Astrocyte (in vitro differentiated cells and primary cell): ENCODE results near the gene CACNA1D. TPM values are rescaled to one million over a fixed set of nuclear protein-coding genes. Genes with fewer than 3 reads are reported as not detected.

Experiments used
- DNase-seq: peaks from one replicate; pipeline ENCODE4 v3.0.0-alpha.2; 2010; ENCODE audit warnings: low read depth
- FAIRE-seq: peaks from 2 replicates; lab custom pipeline; 2011; peaks lifted over from hg19 to GRCh38; lab: Jason Lieb, UNC
- H2AFZ ChIP-seq: 2 replicates; pipeline ENCODE4 v1.6.0; 2012; ENCODE audit warnings: low read depth, low read length, inconsistent platforms
- H3K27ac ChIP-seq: 2 replicates; pipeline ENCODE4 v1.5.1; 2011; ENCODE audit warnings: low read depth, low read length, inconsistent platforms
- H3K27me3 ChIP-seq: 2 replicates; pipeline ENCODE4 v1.6.0; 2011; ENCODE audit warnings: low read length, inconsistent platforms; ENCODE audit not compliant: insufficient read depth
- H3K36me3 ChIP-seq: 2 replicates; pipeline ENCODE4 v1.5.1; 2011; ENCODE audit warnings: low read length, inconsistent platforms; ENCODE audit not compliant: insufficient read depth
- H3K4me1 ChIP-seq: 2 replicates; pipeline ENCODE4 v1.5.1; 2011; ENCODE audit warnings: low read length, inconsistent platforms; ENCODE audit not compliant: insufficient read depth
- H3K4me2 ChIP-seq: 2 replicates; pipeline ENCODE4 v1.6.0; 2012; ENCODE audit warnings: low read length, inconsistent platforms
- H3K4me3 ChIP-seq: 2 replicates; pipeline ENCODE4 v1.5.1; 2011; ENCODE audit warnings: low read depth, mild to moderate bottlenecking, low read length, inconsistent platforms; ENCODE audit not compliant: insufficient read depth
- H3K79me2 ChIP-seq: 2 replicates; pipeline ENCODE4 v1.6.0; 2012; ENCODE audit warnings: mild to moderate bottlenecking, low read length, inconsistent platforms; ENCODE audit not compliant: insufficient read depth
- H3K9ac ChIP-seq: 2 replicates; pipeline ENCODE4 v1.6.0; 2012; ENCODE audit warnings: mild to moderate bottlenecking, low read length, inconsistent platforms
- H3K9me3 ChIP-seq: 2 replicates; pipeline ENCODE4 v1.5.1; 2012; ENCODE audit warnings: low read depth, mild to moderate bottlenecking, low read length, inconsistent platforms; ENCODE audit not compliant: insufficient read depth
- H4K20me1 ChIP-seq: 2 replicates; pipeline ENCODE4 v1.6.0; 2012; ENCODE audit warnings: low read length, inconsistent platforms; ENCODE audit not compliant: insufficient read depth
- H3K27ac Mint-ChIP-seq: one replicate; pipeline ENCODE4 v1.8.0; 2021; ENCODE audit warnings: mild to moderate bottlenecking, mixed read lengths; ENCODE audit not compliant: unreplicated experiment
- H3K27me3 Mint-ChIP-seq: one replicate; pipeline ENCODE4 v1.8.0; 2021; ENCODE audit warnings: low read depth, mixed read lengths; ENCODE audit not compliant: unreplicated experiment
- H3K36me3 Mint-ChIP-seq: one replicate; pipeline ENCODE4 v1.8.0; 2021; ENCODE audit warnings: low read depth, mixed read lengths; ENCODE audit not compliant: unreplicated experiment
- H3K4me1 Mint-ChIP-seq: one replicate; pipeline ENCODE4 v1.8.0; 2021; ENCODE audit warnings: low read depth, mixed read lengths; ENCODE audit not compliant: unreplicated experiment
- H3K4me3 Mint-ChIP-seq: one replicate; pipeline ENCODE4 v1.8.0; 2021; ENCODE audit warnings: mild to moderate bottlenecking, moderate library complexity, mixed read lengths; ENCODE audit not compliant: unreplicated experiment
- H3K9me3 Mint-ChIP-seq: one replicate; pipeline ENCODE4 v1.8.0; 2021; ENCODE audit warnings: mild to moderate bottlenecking, mixed read lengths; ENCODE audit not compliant: unreplicated experiment
- EZH2 ChIP-seq: IDR thresholded peaks from 2 replicates; pipeline ENCODE4 v1.6.1; 2012; ENCODE audit warnings: mild to moderate bottlenecking, low read length, inconsistent platforms; ENCODE audit not compliant: insufficient read depth
- total RNA-seq: library from RNA; stranded (reverse); gene quantifications from 2 replicates; pipeline ENCODE4 v1.2.1, GENCODE V29; 2021
- TF ChIP-seq, protein P1 (sequence below): IDR thresholded peaks from 2 replicates; pipeline ENCODE4 v1.5.1; 2011; ENCODE audit warnings: low read depth, mild to moderate bottlenecking, inconsistent platforms, low read length, moderate library complexity; ENCODE audit not compliant: insufficient read depth

CACNA1D gene
- total RNA-seq, 1 donor from 2014 or later: 0.41 TPM

- Mint-ChIP-seq H3K27ac (no peak overlapping the region), H3K9me3 (peaks cover under 1% of the 10 kb centered on the region), H3K4me1 (no peaks in the 10 kb centered on the region), H3K36me3 (peaks cover 1% of the 10 kb centered on the region), H3K4me3 (no peak overlapping the region), H3K27me3 (peaks cover 44% of the 10 kb centered on the region)
- H3K27me3 ChIP-seq: peaks cover 4% of the 10 kb centered on the region
- no peak overlapping the region for H3K9ac ChIP-seq
- H3K4me1 ChIP-seq: no peaks in the 10 kb centered on the region
- DNase-seq (no peak), FAIRE-seq (no peak)
- H4K20me1 ChIP-seq: no peaks in the 10 kb centered on the region
- no peak overlapping the region for H2AFZ ChIP-seq
- H3K36me3 ChIP-seq: no peaks in the 10 kb centered on the region
- H3K4me2 ChIP-seq: no peak overlapping the region
- H3K27ac ChIP-seq: no peak overlapping the region
- no peak for TF ChIP-seq EZH2
- TF ChIP-seq, protein P1, sequence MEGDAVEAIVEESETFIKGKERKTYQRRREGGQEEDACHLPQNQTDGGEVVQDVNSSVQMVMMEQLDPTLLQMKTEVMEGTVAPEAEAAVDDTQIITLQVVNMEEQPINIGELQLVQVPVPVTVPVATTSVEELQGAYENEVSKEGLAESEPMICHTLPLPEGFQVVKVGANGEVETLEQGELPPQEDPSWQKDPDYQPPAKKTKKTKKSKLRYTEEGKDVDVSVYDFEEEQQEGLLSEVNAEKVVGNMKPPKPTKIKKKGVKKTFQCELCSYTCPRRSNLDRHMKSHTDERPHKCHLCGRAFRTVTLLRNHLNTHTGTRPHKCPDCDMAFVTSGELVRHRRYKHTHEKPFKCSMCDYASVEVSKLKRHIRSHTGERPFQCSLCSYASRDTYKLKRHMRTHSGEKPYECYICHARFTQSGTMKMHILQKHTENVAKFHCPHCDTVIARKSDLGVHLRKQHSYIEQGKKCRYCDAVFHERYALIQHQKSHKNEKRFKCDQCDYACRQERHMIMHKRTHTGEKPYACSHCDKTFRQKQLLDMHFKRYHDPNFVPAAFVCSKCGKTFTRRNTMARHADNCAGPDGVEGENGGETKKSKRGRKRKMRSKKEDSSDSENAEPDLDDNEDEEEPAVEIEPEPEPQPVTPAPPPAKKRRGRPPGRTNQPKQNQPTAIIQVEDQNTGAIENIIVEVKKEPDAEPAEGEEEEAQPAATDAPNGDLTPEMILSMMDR: no peak
- no peak overlapping the region for H3K4me3 ChIP-seq
- H3K79me2 ChIP-seq: no peaks in the 10 kb centered on the region
- H3K9me3 ChIP-seq: no peaks in the 10 kb centered on the region
Measured at GRCh38 chr3:53750253-53751210, 256.1 kb downstream of the CACNA1D start.

GRCh38 chr3:53753518-53754183, 259.2 kb downstream of the CACNA1D start:
- DNase-seq: no peak
- no peak overlapping the region for H3K9ac ChIP-seq
- no peaks in the 10 kb centered on the region for H3K9me3 ChIP-seq
- no peak for TF ChIP-seq EZH2
- TF ChIP-seq, protein P1: no peak
- FAIRE-seq: peak; percentile 29
- H3K4me3 ChIP-seq: no peak overlapping the region
- no peak overlapping the region for H3K27ac Mint-ChIP-seq
- H3K27ac ChIP-seq: no peak overlapping the region
- no peaks in the 10 kb centered on the region for H3K36me3 ChIP-seq
- no peaks in the 10 kb centered on the region for H3K4me1 Mint-ChIP-seq
- no peak overlapping the region for H3K4me3 Mint-ChIP-seq
- no peaks in the 10 kb centered on the region for H3K36me3 Mint-ChIP-seq
- no peak overlapping the region for H3K4me2 ChIP-seq
- no peaks in the 10 kb centered on the region for H3K9me3 Mint-ChIP-seq
- no peak overlapping the region for H2AFZ ChIP-seq
- H3K27me3 ChIP-seq: no peaks in the 10 kb centered on the region
- no peaks in the 10 kb centered on the region for H4K20me1 ChIP-seq
- peaks cover 46% of the 10 kb centered on the region for H3K27me3 Mint-ChIP-seq
- H3K4me1 ChIP-seq: no peaks in the 10 kb centered on the region
- no peaks in the 10 kb centered on the region for H3K79me2 ChIP-seq
